HG03139 (cell line): ENCODE data around the gene WWC2.

Source experiments
- ATAC-seq: cut with Tn5 transposase; IDR thresholded peaks from one replicate; pipeline ENCODE4 v1.9.1; 2021; ENCODE audit not compliant: unreplicated experiment

The WWC2 gene

DNA sequence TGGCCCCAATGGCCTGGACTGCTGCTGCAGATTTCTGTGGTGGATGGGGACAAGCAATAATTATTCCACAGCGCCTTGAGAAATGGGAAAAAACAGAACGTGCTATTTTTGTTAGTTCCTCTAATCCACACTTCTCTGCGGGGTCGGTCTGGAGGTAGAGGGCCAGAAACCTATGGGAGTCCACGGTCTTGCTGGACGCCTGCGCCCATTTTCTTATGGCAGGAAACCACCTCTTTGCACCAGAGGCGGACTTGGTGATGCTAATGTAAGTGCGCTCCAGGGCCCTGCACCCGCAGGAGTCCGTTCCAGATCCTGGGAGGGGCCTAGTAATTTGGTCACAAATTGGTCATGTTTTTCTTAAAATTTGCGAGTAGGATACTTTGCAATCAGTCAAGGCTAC, 249.1 kb downstream of the WWC2 start:
- ATAC-seq: no peak

DNA sequence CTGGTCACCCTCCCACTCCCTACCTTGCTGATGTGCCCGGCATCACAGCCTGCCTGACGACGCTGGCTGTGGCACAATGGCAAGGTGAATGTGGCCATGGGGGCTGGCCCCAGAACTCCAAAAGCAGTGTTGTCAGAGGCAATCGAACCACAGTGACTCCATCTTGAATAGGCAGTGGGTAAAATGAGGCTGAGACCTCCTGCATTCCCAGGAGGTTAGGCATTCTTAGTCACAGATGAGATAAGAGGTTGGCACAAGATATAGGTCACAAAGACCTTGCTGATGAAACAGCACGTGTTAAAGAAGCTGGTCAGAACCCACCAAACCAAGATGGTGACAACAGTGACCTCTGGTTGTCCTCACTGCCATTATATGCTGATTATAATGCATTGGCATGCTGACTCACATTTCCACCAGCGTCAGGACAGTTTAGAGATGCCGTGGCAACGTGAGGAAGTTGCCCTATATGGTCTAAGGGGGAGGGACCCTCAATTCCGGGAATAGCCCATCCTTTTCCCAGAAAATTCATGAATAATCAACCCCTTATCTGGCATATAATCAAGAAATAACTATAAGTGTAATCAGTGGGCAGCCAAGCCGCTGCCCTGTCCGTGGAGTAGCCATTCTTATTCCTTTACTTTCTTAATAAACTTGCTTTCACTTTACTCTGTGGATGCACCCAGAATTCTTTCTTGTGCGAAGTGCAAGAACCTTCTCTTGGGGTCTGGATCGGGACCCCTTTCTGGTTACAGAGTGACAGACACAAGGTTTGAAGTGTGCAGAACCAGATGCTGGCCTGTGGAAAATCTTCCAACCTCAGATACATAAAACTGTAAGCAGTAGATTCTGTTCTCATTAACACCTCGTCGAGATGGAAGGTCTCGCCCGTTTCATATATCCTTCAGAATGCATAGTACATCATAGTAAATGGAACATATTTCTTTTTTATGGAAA, 249.9 kb downstream of the WWC2 start:
- no peak for ATAC-seq

DNA sequence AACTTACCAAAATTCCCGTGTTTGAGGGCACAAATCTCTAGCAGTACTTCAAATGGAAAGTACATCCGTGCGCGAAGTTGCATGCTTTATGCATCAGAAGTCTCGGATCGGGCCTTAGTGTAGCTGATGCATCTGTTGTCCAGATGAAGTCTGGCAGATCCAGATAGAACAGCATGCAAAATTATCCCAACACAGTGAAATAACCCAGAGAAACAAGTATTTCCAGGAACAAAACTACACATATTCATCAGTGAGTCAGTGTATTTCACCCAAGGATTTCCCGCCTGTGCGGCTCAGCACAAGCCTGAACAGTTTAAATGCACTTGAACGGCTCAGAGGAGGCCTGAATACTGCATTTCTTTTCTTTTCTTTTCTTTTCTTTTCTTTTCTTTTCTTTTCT, 250.6 kb downstream of the WWC2 start:
- no peak for ATAC-seq

DNA sequence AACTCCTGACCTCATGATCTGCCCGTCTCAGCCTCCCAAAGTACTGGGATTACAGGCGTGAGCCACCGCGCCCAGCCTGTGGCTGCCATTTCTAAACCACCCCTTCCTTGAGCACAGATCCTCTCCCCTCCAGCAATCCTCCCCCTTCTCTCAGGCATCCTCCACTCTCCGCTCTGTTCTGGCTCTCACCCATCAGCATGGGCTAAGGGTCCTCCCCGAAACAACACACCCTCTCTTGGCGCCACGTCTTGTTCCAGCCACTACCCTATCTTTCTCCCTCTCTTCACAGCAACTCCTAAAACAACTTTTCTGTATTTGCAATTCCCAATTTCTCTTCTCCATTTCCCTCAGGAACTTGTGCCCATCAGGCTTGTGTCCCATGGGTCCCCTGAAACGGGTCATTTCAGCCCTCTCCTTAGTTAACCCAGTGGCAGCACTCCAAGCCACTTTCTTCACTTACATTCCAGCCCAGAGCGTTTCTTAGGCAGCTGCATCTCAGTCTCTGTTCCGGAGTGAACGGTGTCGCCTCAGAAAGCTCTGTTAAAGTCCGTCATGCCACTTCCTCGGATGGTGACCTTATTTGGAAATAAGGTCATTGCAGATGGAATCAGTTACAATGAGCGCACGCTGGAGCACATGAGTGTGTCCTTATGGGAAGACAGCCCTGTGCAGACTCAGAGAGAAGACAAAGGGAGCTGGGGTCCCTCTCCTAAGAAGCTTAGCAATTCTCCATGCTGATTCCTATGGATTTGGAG, 251.4 kb downstream of the WWC2 start:
- no peak for ATAC-seq

DNA sequence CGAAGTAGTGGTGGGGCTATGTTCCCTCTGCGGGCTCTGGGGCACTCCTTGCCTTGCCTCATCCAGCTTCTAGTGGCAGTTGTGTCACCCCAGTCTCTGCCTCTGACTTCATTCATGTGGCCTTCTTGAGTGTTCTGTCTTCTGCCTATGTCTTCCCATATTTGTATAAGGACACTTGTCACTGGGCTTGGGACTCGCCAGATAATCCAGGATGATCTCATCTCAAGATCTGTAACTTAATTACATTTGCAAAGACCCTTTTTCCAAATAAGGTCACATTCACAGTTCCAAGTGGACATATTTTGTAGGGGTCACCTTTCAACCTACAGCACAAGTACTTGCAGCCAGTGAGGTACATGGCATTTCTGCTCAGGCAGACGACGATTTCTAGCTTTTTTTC, 253.5 kb downstream of the WWC2 start:
- no peak for ATAC-seq

DNA sequence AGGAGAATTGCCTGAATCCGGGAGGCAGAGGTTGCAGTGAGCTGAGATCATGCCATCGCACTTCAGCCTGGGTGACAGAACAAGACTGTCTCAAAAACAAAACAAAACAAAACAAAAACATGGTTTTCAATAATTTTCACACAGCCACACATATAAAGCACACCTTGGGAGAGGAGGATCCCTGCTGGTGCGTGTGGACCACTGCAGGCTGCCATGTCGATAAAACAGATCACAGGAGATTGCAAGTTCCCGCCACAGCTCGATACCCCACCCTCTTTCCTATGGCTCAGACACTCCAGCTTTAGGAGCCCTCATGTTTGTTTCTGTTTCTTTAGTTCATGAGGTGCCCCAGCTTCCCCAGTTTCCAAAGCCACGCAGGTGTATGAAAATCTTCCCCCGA, 254.5 kb downstream of the WWC2 start:
- ATAC-seq: no peak

DNA sequence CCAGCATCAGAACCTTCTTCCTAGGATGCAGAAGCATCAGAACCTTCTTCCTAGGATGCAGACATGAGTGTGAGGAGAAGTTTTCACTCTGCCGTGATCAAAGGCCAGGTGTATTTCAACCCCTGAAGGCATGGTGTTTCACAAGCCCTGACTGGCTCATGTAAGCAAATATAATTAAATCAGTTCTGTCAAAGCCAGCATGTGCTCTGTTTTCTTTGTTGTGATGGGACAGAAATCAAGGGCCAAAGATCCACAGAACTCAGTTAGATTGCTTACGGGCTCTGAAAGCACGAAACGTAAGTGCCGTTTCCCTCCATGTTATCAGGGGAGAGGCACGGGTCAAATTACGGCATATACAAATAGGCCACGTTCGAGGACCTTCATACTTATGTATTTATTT, 255.2 kb downstream of the WWC2 start:
- ATAC-seq: no peak

DNA sequence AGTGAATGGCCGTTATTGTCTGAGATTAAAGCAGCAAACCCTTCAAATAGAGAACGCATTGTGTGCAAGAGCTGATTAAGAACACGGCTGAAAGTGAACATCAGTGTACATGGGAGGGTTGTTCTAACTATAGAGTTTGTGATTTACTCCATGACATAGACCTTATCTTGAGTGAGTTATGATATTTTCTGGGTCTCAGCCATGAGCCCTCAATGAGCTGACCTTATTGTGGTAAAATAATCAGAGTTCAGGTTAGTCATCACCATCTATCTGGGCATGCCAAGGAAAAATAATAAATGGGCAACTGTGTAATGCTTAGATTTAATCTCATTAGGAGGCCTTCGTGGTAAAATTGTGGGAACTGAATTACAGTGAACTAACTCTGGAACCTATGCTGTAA, 256.3 kb downstream of the WWC2 start:
- ATAC-seq: no peak

DNA sequence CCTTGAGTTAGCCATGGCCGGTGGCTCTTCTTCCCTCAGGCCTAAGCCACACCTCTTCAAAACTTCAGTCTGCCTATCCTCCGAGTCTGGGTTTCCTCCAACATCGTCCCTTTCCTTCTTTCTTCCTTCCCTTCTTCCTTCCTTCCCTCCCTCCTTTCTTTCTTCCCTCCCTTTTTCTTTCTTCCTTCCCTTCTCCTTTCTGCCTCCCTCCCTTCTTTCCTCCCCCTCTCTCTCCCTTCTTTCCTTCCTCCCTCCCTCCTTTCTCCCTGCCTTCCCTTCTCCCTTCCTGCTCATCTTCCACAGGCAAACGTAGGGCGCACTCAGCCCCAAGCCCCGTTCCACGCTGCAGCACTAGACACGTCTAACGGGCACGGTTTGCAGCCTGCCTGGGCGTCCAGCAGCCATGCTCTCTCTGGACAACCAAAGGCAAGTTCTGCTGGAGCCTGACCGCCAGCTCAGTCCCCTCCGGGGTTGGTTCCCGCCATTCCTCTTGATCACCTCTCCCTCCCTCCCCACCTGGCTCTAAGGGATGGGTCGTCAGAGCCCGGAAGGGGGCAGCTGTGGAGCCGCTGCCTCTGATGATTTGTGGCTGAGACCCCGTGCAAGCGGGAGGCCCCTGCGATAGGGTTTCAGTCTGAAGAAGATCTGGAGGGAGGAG, 257.2 kb downstream of the WWC2 start:
- no peak for ATAC-seq

DNA sequence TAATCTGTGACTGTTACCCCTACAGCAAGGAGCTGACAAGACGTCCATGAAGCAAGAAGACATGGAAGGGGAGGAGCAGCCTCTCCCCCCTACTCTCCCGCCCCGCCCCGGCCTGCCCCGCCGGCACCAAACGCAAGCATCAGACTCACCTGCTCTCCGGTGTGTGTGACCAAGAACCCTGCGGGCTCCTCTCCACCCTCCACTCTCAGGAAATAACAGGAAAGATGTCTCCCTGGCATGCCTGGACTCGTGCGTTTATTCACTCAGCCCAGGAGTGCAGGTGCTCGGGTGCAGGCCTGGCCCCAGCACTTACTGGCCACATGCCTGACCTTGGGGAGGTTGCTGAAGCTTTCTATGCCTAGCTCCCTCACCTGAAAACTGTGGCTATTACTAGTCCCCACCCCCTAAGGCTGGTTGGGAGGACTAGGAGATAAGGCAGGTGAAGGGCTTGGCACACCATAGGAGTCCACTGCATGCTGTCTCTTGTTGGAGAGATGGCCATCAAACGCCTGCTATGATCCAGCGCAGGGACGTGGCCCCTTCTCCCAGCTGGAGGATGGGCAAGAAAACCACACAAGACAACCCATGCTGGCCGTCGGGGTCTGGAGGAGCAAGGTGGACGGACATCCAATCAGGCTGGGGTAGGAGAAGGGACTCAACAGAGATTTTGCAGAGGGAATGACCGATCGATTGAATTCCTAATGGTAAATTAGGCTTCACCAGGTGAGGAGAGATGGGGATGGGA, 258.0 kb downstream of the WWC2 start:
- no peak for ATAC-seq

DNA sequence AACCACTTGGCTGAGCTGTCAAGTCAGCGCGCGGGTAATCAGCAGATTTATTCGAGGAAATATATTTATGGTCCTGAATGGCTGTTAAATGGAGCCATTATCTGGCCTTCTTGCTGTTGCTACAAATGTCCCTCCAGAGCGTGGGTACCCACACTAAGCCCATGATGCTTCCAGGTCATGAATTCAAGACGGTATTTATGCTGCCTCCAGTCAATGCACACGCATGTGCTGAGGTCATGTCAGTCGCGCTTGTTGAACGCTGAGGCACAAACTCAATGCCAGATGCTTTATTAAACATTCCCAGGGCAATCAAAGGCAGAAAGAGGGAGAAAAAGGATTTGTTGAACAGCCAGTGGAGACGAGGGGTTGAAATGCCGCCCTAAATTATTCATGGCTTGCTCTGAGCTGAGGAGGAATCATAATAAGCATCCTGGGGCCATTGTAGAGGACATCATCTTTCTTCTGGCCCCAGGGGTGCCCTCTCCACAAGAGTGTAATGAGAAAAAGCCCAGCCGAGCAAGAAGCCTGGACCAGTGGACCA, 259.2 kb downstream of the WWC2 start:
- no peak for ATAC-seq

DNA sequence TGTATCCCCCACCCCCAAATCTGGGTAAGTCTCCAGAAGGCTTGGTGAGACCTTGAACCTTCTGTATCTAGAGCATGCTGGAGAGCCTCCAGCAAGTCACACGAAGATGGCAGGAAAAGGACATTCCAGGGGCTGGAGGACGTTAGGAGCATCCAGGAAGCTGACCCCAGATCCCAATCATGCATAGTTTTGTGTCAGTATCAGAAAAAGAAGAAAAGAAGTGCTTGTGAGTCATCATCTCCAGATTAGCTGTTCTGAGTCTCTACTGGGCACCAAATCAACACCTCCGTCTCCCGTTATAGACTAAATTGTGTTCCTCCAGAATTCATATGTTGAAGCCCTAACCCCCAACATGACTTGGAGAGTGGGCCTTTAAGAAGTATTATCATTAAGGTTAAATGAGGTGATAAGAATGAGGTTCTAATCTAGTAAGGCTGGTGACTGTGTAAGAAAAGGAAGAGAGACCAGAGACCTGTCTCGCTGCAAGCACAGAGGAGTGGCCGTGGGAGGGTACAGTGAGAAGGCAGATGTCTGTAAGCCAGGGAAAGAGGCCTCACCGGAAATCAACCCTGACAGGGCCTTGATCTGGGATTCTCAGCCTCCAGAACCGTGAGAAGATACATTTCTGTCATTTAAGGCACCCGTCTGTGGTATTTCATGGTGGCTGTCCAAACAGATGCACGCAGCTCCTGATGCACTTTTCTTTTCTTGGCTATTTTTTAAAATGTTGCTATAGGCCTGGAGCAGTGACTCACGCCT, 261.3 kb downstream of the WWC2 start:
- ATAC-seq: no peak

DNA sequence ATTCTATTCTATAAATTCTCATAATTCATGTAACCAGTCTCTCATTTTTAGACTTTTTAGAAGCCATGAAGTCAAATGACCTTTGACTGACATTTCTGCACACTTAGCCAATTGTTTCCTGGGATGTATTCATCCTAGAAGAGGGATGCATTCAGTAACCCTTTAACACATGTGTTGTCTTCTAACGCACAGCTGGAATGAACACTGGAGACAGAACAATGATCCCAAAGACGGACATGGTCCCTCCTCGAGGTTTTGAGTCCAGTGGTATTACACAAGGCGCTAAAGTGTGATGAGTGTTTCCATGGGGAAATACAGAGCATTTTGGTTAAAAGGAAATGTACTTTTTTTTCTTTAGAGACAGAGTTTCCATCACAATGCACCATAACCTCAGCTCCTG, 263.0 kb downstream of the WWC2 start:
- ATAC-seq: no peak

DNA sequence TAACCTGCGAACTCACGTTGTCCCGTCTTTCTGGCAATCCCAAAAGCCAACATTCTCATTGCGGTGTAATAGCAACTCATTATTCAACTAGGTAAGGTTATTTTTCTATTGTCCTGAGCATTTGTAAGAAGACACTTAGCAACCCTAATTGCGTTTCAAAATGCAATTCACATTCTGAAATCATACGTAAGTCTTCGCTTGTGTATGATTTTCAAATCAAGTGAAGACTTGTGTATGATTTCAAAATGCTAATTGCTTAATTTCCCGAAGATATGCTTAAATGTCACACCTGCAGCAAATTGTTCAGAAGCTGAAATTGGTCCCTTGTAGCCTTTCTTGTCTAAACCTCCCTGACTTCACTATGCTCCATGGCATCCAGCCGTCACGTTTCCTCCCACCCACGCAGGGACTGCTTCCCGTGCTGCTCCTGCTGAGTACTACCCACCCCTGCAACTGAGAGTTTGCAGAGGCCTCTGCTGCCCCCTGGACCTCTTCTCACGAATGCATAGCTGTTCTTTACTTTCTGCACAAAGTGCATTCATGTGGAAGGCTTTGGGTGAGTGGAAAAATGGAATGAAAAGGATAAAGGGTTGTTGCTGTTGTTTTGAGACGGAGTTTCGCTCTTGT, 264.0 kb downstream of the WWC2 start:
- no peak for ATAC-seq

DNA sequence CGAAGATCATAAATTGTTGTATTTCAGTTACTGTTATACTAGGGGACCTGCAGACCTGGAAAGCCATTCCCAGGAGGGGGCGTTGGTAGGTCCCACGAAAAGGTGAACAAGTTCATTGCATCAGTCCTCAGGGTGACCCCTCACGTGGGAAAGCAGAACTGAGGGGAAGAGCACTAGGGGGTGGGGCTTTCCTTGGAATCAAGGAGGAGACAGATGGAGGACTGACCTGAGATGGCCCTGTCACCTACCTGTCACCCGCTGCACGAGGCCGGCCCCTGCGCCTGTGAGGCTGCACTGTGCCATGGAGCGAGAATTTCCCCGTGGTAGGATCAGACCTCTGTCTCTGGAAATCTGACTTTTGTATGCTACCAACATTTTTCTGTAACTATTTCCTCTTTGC, 265.0 kb downstream of the WWC2 start:
- ATAC-seq: no peak

DNA sequence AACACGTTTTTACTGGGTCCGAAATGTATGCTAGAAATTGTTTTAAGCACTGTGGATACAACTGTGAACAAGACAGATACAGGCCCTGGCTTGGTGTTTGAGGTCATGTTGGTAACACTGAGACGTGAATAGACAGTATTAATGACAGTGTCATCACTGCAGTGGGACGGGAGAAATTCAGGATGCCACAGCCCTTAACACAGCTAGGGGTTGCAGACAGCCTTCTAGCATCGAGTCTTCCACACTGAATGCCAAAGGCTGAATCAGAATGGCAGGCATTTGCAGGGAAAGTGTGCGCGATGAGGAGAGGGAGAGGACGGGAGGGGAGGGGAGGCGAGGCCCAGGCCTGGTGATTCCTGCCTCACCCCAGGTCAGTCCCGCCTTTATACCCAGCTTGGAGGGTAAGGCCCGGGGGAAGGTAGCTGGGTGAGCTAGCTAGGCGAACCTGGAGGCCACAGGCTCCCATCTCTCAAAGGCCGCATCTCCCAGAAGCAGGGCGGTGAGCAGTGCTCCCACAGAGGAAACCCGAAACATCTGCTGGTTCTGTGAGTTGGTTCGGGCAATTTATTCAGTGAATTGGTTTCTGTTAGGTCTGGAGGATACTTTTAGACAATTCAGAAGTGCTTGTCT, 267.3 kb downstream of the WWC2 start:
- no peak for ATAC-seq

DNA sequence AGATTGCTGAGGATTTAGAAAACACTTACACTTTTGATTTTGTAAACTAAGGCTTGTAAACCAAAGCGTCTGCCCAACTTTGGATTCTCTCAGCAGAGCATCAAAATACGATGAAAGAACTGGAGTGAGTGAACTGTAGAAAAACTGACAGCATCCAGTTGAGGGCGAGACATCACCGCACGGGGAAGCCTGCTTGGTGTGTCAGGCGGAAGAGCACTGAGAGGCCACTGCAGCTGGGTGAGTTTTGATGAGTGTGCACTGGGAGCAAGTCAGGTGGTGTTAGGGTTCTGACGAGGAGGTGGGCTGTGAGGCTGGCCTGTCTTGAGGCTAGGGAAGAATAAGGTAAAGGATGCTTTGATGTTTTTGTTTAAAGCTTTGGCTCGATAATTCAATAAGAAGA, 270.0 kb downstream of the WWC2 start:
- no peak for ATAC-seq
